GM23338 (cell line): ENCODE results near the gene TOMM7. TPM values are rescaled to one million over a fixed set of nuclear protein-coding genes. Genes with fewer than 3 reads are reported as not detected.
A peak's percentile ranks its signal among the peaks of the same experiment; 100 is the strongest.

Experiments
- ATAC-seq: fragments of 200-7000 bp; cut with Tn5 transposase; 3 replicates; pipeline ENCODE4 v1.9.1; 2020
- DNase-seq: peaks from one replicate; pipeline ENCODE4 v3.0.0-alpha.2; 2015; ENCODE audit warnings: low spot score
- H2AFZ ChIP-seq: fragments of 200-600 bp; sonication (generic); 2 replicates; pipeline ENCODE4 v1.8.0; 2016; ENCODE audit warnings: antibody characterized with exemption, mild to moderate bottlenecking, moderate library complexity
- H3F3A ChIP-seq: fragments of 200-600 bp; sonication (generic); replicated peaks from 2 replicates; pipeline ENCODE4 v1.8.0; 2017; ENCODE audit warnings: antibody characterized with exemption, mixed run types, low read depth
- H3K27ac ChIP-seq: fragments of 200-600 bp; sonication (generic); 2 replicates; pipeline ENCODE4 v1.6.1; 2016; ENCODE audit warnings: low read depth
- H3K27me3 ChIP-seq: fragments of 200-600 bp; sonication (generic); 2 replicates; pipeline ENCODE4 v1.8.0; 2016; ENCODE audit warnings: mild to moderate bottlenecking, mixed run types, moderate library complexity; ENCODE audit not compliant: insufficient read depth
- H3K36me3 ChIP-seq: fragments of 200-600 bp; sonication (generic); 2 replicates; pipeline ENCODE4 v1.8.0; 2016; ENCODE audit warnings: mild to moderate bottlenecking; ENCODE audit not compliant: insufficient read depth
- H3K4me1 ChIP-seq: fragments of 200-600 bp; sonication (generic); 2 replicates; pipeline ENCODE4 v1.8.0; 2016; ENCODE audit warnings: mild to moderate bottlenecking, moderate library complexity; ENCODE audit not compliant: insufficient read depth
- H3K4me2 ChIP-seq: fragments of 200-600 bp; sonication (generic); 2 replicates; pipeline ENCODE4 v1.7.1; 2017; ENCODE audit warnings: mixed run types
- H3K4me3 ChIP-seq: fragments of 200-600 bp; sonication (generic); 2 replicates; pipeline ENCODE4 v1.6.1; 2016; ENCODE audit warnings: mixed run types
- H3K79me2 ChIP-seq: fragments of 200-600 bp; sonication (generic); replicated peaks from 2 replicates; pipeline ENCODE4 v1.8.0; 2017; ENCODE audit warnings: mild to moderate bottlenecking; ENCODE audit not compliant: insufficient read depth
- H3K9me2 ChIP-seq: fragments of 200-600 bp; sonication (generic); 2 replicates; pipeline ENCODE4 v1.8.0; 2017; ENCODE audit not compliant: insufficient read depth
- H4K20me1 ChIP-seq: fragments of 200-600 bp; sonication (generic); replicated peaks from 2 replicates; pipeline ENCODE4 v1.8.0; 2017; ENCODE audit warnings: mild to moderate bottlenecking; ENCODE audit not compliant: insufficient read depth
- H3K27ac Mint-ChIP-seq: 2 replicates; pipeline ENCODE4 v1.8.0; 2020; ENCODE audit warnings: inconsistent platforms, mild to moderate bottlenecking, moderate library complexity, mixed read lengths
- H3K27me3 Mint-ChIP-seq: 3 replicates; pipeline ENCODE4 v1.8.0; 2022; ENCODE audit warnings: low read depth, mild to moderate bottlenecking, moderate library complexity, mixed read lengths, inconsistent platforms; ENCODE audit not compliant: insufficient read depth, poor library complexity
- H3K36me3 Mint-ChIP-seq: 3 replicates; pipeline ENCODE4 v1.8.0; 2021; ENCODE audit warnings: low read depth, mild to moderate bottlenecking, inconsistent platforms, moderate library complexity, mixed read lengths
- H3K4me1 Mint-ChIP-seq: 3 replicates; pipeline ENCODE4 v1.8.0; 2020; ENCODE audit warnings: mild to moderate bottlenecking, inconsistent platforms, mixed read lengths
- H3K4me3 Mint-ChIP-seq: 3 replicates; pipeline ENCODE4 v1.8.0; 2021; ENCODE audit warnings: moderate library complexity, mild to moderate bottlenecking, inconsistent platforms, mixed read lengths
- H3K9me3 Mint-ChIP-seq: 3 replicates; pipeline ENCODE4 v1.8.0; 2020; ENCODE audit warnings: moderate library complexity, mild to moderate bottlenecking, inconsistent platforms, mixed read lengths
- CREB1 ChIP-seq: fragments of 250-450 bp; sonication (Bioruptor Pico); IDR thresholded peaks from 2 replicates; pipeline ENCODE4 v1.5.0; 2020; ENCODE audit warnings: low read depth, mild to moderate bottlenecking, moderate library complexity
- CTCF ChIP-seq, 2 experiments: fragments of 200-600 bp in 1 of 2; sonication (generic) in 1 of 2; conservative IDR thresholded peaks; 2 replicates each; pipeline versions ENCODE4 v1.5.1 to v1.6.1; 2016 to 2017; ENCODE audit warnings: antibody characterized with exemption in 2 of 2, low read depth in 2 of 2, mild to moderate bottlenecking in 2 of 2, moderate library complexity in 1 of 2
- EZH2 ChIP-seq: fragments of 200-600 bp; sonication (generic); IDR thresholded peaks from one replicate; pipeline ENCODE4 v1.8.0; 2017; ENCODE audit warnings: antibody characterized with exemption, mild to moderate bottlenecking, low read depth; ENCODE audit not compliant: unreplicated experiment
- EZH2phosphoT487 ChIP-seq: fragments of 200-600 bp; sonication (generic); IDR thresholded peaks from one replicate; pipeline ENCODE4 v1.8.1; 2018; ENCODE audit warnings: antibody characterized with exemption; ENCODE audit not compliant: unreplicated experiment
- JUNB ChIP-seq: IDR thresholded peaks from one replicate; pipeline ENCODE4 v1.6.1; 2016; ENCODE audit warnings: antibody characterized with exemption; ENCODE audit not compliant: unreplicated experiment
- NANOG ChIP-seq: IDR thresholded peaks from 2 replicates; pipeline ENCODE4 v1.6.1; 2016; ENCODE audit warnings: antibody characterized with exemption, borderline replicate concordance
- POLR2AphosphoS5 ChIP-seq: IDR thresholded peaks from 2 replicates; pipeline ENCODE4 v1.6.1; 2016; ENCODE audit warnings: antibody characterized with exemption, low read depth
- REST ChIP-seq: IDR thresholded peaks from one replicate; pipeline ENCODE4 v1.6.1; 2018; ENCODE audit warnings: antibody characterized with exemption; ENCODE audit not compliant: unreplicated experiment
- STAT1 ChIP-seq: IDR thresholded peaks from one replicate; pipeline ENCODE4 v1.6.1; 2016; ENCODE audit warnings: antibody characterized with exemption; ENCODE audit not compliant: unreplicated experiment
- ZNF114 ChIP-seq: fragments of 250-450 bp; sonication (Bioruptor Pico); IDR thresholded peaks from 2 replicates; pipeline ENCODE4 v1.5.0; 2020; ENCODE audit warnings: mild to moderate bottlenecking, moderate library complexity
- ZNF331 ChIP-seq: fragments of 250-450 bp; sonication (Bioruptor Pico); IDR thresholded peaks from 2 replicates; pipeline ENCODE4 v1.5.0; 2020; ENCODE audit warnings: low read depth, mild to moderate bottlenecking, moderate library complexity
- ZNF462 ChIP-seq: fragments of 250-450 bp; sonication (Bioruptor Pico); IDR thresholded peaks from 2 replicates; pipeline ENCODE4 v1.5.0; 2020; ENCODE audit warnings: mild to moderate bottlenecking, moderate library complexity
- polyA plus RNA-seq: library from polyadenylated mRNA; unstranded; fragments of >200 nt; fragmentation: Nextera tagmentation; extraction: Ambion mirVana; gene quantifications from 2 replicates; pipeline ENCODE4 v1.2.1, GENCODE V29; 2016
- total RNA-seq: library from RNA; depleted of rRNA; stranded (reverse); fragments of >200 nt; shearing (Covaris generic); gene quantifications from 2 replicates; pipeline ENCODE4 v1.2.3, GENCODE V29; 2014
- TF ChIP-seq, protein P1 (sequence below): IDR thresholded peaks from 2 replicates; pipeline ENCODE4 v1.6.1; 2016; ENCODE audit warnings: antibody characterized with exemption

The TOMM7 gene
- total and polyA plus RNA-seq, 2 experiments from 2014 or later, result 164 to 920 TPM

- Mint-ChIP-seq H3K36me3 (peaks cover 4% of the 10 kb centered on the region; the same call in 1 of the 3 replicates), H3K27ac (no peak overlapping the region)
- H3K4me3 ChIP-seq, result no peak overlapping the region
Observed at GRCh38 chr7:22786290-22786932, 36.2 kb downstream of the TOMM7 start.

More at GRCh38 chr7:22786290-22786932, 36.2 kb downstream of the TOMM7 start:
- Mint-ChIP-seq H3K4me1 (no peaks in the 10 kb centered on the region; the same call in 2 of the 3 replicates), H3K4me3 (no peak overlapping the region), H3K9me3 (peaks cover 6% of the 10 kb centered on the region; the same call in 2 of the 3 replicates), H3K27me3 (no peaks in the 10 kb centered on the region)
- H3K4me1 ChIP-seq, result no peaks in the 10 kb centered on the region
- H3K9me2 ChIP-seq, result peaks cover 11% of the 10 kb centered on the region
- H3K36me3 ChIP-seq, result no peaks in the 10 kb centered on the region
- no peak overlapping the region for H3K4me2 ChIP-seq
- TF ChIP-seq, protein P1, sequence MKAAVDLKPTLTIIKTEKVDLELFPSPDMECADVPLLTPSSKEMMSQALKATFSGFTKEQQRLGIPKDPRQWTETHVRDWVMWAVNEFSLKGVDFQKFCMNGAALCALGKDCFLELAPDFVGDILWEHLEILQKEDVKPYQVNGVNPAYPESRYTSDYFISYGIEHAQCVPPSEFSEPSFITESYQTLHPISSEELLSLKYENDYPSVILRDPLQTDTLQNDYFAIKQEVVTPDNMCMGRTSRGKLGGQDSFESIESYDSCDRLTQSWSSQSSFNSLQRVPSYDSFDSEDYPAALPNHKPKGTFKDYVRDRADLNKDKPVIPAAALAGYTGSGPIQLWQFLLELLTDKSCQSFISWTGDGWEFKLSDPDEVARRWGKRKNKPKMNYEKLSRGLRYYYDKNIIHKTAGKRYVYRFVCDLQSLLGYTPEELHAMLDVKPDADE, result no peak
- TF ChIP-seq STAT1, result no peak
- TF ChIP-seq CTCF (conservative IDR thresholded peaks at IDR 0.05; ENCODE audit: low read depth in 2 of 2), result no peak
- no peak for TF ChIP-seq ZNF331 (CRISPR knock-in tag)
- no peak for TF ChIP-seq EZH2phosphoT487
- no peak for TF ChIP-seq REST
- no peak for TF ChIP-seq JUNB
- no peak for TF ChIP-seq ZNF114 (CRISPR knock-in tag)
- no peak for TF ChIP-seq EZH2
- TF ChIP-seq NANOG, result no peak
- TF ChIP-seq ZNF462, result no peak
- no peak for TF ChIP-seq POLR2AphosphoS5
- no peak for TF ChIP-seq CREB1 (CRISPR knock-in tag)
- H2AFZ ChIP-seq, result peak overlapping the region; percentile 40; the same call in 1 of the 2 replicates
- no peaks in the 10 kb centered on the region for H3K79me2 ChIP-seq
- no peak overlapping the region for H3K27ac ChIP-seq
- no peaks in the 10 kb centered on the region for H4K20me1 ChIP-seq
- ATAC-seq (no peak), DNase-seq (no peak)
- H3K27me3 ChIP-seq, result no peaks in the 10 kb centered on the region
- no peaks in the 10 kb centered on the region for H3F3A ChIP-seq
